ENCODE measurements around the gene ADAMTS7. TPM values are rescaled to one million over a fixed set of nuclear protein-coding genes. Genes with fewer than 3 reads are reported as not detected.
A peak's percentile ranks its signal among the peaks of the same experiment; 100 is the strongest.
"Not testable (repeated sequence)": the region's sequence is repeated elsewhere in the genome, so short reads cannot be mapped to it uniquely, and the experiment has no call there.

ADAMTS7 gene, protein sequence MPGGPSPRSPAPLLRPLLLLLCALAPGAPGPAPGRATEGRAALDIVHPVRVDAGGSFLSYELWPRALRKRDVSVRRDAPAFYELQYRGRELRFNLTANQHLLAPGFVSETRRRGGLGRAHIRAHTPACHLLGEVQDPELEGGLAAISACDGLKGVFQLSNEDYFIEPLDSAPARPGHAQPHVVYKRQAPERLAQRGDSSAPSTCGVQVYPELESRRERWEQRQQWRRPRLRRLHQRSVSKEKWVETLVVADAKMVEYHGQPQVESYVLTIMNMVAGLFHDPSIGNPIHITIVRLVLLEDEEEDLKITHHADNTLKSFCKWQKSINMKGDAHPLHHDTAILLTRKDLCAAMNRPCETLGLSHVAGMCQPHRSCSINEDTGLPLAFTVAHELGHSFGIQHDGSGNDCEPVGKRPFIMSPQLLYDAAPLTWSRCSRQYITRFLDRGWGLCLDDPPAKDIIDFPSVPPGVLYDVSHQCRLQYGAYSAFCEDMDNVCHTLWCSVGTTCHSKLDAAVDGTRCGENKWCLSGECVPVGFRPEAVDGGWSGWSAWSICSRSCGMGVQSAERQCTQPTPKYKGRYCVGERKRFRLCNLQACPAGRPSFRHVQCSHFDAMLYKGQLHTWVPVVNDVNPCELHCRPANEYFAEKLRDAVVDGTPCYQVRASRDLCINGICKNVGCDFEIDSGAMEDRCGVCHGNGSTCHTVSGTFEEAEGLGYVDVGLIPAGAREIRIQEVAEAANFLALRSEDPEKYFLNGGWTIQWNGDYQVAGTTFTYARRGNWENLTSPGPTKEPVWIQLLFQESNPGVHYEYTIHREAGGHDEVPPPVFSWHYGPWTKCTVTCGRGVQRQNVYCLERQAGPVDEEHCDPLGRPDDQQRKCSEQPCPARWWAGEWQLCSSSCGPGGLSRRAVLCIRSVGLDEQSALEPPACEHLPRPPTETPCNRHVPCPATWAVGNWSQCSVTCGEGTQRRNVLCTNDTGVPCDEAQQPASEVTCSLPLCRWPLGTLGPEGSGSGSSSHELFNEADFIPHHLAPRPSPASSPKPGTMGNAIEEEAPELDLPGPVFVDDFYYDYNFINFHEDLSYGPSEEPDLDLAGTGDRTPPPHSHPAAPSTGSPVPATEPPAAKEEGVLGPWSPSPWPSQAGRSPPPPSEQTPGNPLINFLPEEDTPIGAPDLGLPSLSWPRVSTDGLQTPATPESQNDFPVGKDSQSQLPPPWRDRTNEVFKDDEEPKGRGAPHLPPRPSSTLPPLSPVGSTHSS (N-terminal part only)
- total RNA-seq, result under 1 TPM; 0.19 to 0.20 TPM

DNA sequence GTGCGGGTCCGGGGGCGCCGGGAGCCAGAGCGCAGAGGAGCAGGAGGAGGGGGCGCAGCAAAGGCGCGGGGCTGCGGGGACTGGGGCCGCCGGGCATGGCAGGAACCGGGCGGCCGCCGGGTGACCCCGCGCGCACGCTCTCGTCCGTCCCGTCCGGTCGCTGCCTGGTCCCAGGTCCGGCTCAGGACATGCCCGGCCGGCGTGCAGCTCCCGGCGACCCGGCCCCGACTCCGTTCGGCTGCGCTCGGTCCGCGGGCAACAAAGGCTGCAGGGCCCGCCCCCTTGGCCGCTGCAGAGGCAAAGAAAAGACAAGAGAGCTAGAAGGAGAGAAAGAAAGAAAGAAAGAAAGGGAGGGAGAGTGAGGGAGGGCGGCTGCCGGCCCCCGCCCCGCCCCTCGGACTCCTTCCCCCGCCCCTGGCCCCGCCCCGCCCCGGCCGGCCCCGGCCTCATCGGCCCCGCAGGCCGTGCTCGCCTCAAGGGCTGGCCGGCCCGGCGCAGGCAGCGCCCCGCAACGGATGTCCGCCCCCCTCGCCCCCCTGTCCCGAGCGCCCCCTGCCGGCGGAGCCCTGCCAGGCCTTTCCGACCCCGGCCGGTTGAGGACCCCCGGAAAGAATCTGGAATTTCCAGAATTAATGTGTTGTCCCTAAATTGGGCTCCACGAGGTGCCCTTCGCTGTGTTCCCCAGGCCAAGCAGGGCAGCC is at the start of gene ADAMTS7:
ADAMTS7 (minus strand) TSS at position 341 of the 701 bp plus-strand sequence; CDS start at position 97, 244 bp downstream.
- H3K4me3 Mint-ChIP-seq, result peak within 1 kb of the TSS; percentile 80
- H3K27me3 Mint-ChIP-seq, result peaks cover 22 to 23% of the 10 kb centered on the region in 2 donors
- no peaks in the 10 kb centered on the region for H3K9me3 Mint-ChIP-seq
- DNase-seq (ENCODE audit: low spot score) (peak; percentile 80), ATAC-seq (peak; percentile 96 to 97)
- peaks cover 10 to 17% of the 10 kb centered on the region in 2 donors for H3K4me1 Mint-ChIP-seq (ENCODE audit: low read depth in 2 of 2)
- H3K27ac Mint-ChIP-seq, result peak within 1 kb of the TSS; percentile 34 to 44
- H3K36me3 Mint-ChIP-seq, result no peaks in the 10 kb centered on the region

DNA sequence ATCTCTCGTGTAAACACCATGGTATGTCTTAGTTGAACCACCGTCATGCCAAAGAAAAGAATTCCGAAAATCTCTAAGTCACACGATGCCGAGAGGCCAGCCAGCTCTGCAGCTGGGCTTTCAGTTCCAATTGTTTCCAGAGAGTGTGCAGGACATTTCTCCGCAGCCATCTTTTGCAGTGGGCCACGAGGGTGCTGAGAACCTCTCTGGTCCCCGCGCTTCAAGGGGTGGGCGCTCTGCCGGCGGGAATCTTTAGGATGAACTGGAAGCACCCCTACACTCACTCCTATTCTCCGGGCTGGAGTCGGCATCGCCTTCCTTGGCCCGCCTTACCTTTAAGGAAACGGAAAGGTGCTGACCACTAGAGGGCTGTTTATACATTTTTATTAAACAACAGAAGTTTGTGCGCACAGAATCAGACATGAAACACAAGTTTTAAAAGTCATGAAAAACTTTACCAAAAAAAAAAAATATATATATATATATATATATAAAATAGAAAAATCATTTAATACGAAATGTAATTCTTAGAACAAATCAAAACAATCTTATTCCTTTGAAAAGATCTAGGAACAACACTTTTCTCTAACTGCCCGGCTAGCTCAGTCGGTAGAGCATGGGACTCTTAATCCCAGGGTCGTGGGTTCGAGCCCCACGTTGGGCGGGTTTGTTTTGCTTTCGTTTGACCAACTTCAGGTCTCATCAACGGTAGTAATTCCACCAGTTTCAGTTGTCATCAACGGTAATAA is 48.9 kb upstream of the ADAMTS7 start:
- peak overlapping the region; percentile 62 to 88 for H3K27ac Mint-ChIP-seq
- no peaks in the 10 kb centered on the region for H3K9me3 Mint-ChIP-seq

DNA sequence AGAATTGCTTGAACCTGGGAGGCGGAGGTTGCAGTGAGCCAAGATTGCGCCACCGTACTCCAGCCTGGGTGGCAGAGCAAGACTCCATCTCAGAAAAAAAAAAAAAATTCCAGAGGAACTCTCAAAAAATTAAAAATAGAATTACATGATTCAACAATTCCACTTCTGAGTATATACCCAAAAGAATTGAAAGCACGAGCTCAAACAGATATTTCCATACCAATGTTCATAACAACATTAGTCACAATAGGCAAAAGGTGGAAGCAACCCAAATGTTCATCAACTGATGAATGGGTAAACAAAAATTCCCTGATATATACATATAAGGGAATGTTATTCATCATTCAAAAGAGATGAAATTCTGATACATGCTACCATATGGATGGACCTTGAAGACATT is 44.5 kb upstream of the ADAMTS7 start:
- H3K9me3 Mint-ChIP-seq, result no peaks in the 10 kb centered on the region
- no peak for DNase-seq (ENCODE audit: low spot score)
- H3K36me3 Mint-ChIP-seq, result no peaks in the 10 kb centered on the region
- peaks cover 0 to 3% of the 10 kb centered on the region in 2 donors for H3K4me1 Mint-ChIP-seq (ENCODE audit: low read depth in 2 of 2)
- H3K27ac Mint-ChIP-seq, result no peak overlapping the region
- peaks cover 0 to 3% of the 10 kb centered on the region in 2 donors for H3K27me3 Mint-ChIP-seq
- no peak overlapping the region for H3K4me3 Mint-ChIP-seq
- ATAC-seq, result no peak

More for the DNA sequence above, 48.9 kb upstream of the ADAMTS7 start:
- no peaks in the 10 kb centered on the region for H3K27me3 Mint-ChIP-seq
- H3K36me3 Mint-ChIP-seq, result no peaks in the 10 kb centered on the region
- DNase-seq (ENCODE audit: low spot score) (peak; percentile 74), ATAC-seq (peak; percentile 92 to 94)
- peaks cover 0 to 3% of the 10 kb centered on the region in 2 donors for H3K4me1 Mint-ChIP-seq (ENCODE audit: low read depth in 2 of 2)
- H3K4me3 Mint-ChIP-seq, result peak overlapping the region; percentile 87

DNA sequence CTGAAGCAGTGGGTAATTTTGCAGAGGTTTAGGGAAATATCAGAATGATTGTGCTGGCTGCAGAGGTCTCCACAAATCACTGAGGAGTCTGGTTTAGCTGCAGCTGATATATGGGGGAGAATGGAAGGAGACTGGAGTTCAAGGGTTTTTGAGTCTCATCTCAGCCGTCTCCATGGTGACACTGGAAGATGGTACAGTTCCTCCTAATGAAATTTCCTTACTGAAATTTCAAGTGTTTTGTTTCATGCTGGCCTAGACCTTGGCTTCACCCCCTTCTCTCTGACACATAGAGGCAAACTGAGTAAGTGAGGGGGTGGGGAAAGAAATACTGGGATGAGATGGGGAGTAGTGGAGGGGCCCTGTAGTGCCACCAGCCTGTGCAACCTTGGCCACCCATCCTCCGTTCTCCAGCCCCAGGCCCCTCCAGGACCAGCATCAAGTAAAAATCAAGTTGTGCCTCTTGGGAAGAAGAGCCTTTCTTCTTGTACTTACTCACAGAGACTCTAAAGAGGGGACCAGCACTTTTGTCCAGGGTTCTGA is 43.6 kb upstream of the ADAMTS7 start:
- H3K4me1 Mint-ChIP-seq (ENCODE audit: low read depth in 2 of 2), result peaks cover 0 to under 1% of the 10 kb centered on the region in 2 donors
- peaks cover 0 to 3% of the 10 kb centered on the region in 2 donors for H3K27me3 Mint-ChIP-seq
- ATAC-seq, result no peak
- no peak overlapping the region for H3K4me3 Mint-ChIP-seq
- no peak for DNase-seq (ENCODE audit: low spot score)
- H3K9me3 Mint-ChIP-seq, result no peaks in the 10 kb centered on the region
- H3K36me3 Mint-ChIP-seq, result no peaks in the 10 kb centered on the region
- no peak overlapping the region for H3K27ac Mint-ChIP-seq

DNA sequence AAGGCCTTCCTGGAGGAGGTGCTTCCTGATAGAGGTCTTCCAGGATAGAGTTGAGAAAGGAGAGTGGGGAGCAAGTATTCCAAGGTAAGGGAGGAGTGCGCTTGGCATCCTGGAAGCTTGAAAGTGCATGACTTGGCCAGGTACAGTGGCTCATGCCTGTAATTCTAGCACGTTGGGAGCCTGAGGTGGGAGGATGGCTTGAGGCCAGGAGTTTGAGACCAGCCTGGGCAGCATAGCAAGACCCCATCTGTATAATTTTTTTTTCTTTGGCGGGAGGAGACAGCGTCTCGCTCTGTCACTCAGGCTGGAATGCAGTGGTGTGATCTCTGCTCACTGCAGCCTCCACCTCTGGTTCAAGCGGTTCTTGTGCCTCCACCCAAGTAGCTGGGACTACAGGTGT is 42.2 kb upstream of the ADAMTS7 start:
- no peaks in the 10 kb centered on the region for H3K9me3 Mint-ChIP-seq
- H3K27me3 Mint-ChIP-seq, result peaks cover 0 to 3% of the 10 kb centered on the region in 2 donors
- no peak overlapping the region for H3K4me3 Mint-ChIP-seq
- DNase-seq (ENCODE audit: low spot score) (no peak), ATAC-seq (no peak)
- no peak overlapping the region for H3K27ac Mint-ChIP-seq
- no peaks in the 10 kb centered on the region for H3K36me3 Mint-ChIP-seq
- H3K4me1 Mint-ChIP-seq (ENCODE audit: low read depth in 2 of 2), result no peaks in the 10 kb centered on the region

DNA sequence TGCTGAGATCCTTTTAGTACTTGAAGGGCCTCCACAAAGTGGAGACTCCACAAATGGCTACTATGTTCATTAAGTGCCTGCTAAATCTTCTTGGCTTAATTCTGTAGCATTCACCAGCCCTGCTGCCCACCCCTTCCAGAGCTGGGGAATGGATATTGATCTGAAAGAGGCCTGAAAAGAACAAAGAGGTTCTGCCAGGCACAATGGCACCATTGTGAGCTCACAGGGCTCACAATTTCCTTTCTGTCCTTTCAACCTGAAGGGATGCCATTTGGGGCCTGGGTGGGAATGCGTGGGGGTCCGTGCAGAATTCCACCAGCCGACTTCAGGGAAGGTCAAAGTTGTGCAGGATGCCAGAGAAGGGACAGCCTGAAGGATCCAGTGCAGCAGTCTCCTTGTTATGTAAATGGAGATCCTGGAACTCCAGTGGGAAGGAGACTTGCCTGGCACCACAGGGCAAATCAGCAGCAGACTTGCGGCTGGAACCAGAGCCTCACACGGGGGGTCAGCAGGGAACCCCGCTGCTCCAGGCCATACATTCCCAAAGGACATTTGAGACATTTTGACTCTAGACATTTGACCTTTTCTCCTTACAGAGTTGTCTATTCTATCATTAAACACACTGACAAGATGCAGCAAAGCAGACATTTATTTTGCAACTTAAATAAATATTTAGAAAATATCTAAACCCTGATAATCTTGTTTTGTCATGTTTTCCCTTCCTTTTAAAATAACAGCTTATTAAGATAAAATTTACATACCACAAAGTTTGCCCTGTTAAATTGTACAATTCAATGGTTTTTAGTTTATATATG is 39.9 kb upstream of the ADAMTS7 start:
- no peak overlapping the region for H3K4me3 Mint-ChIP-seq
- peaks cover 0 to 3% of the 10 kb centered on the region in 2 donors for H3K27me3 Mint-ChIP-seq
- DNase-seq (ENCODE audit: low spot score) (no peak), ATAC-seq (no peak)
- H3K4me1 Mint-ChIP-seq (ENCODE audit: low read depth in 2 of 2), result no peaks in the 10 kb centered on the region
- H3K9me3 Mint-ChIP-seq, result no peaks in the 10 kb centered on the region
- no peak overlapping the region for H3K27ac Mint-ChIP-seq
- H3K36me3 Mint-ChIP-seq, result no peaks in the 10 kb centered on the region

DNA sequence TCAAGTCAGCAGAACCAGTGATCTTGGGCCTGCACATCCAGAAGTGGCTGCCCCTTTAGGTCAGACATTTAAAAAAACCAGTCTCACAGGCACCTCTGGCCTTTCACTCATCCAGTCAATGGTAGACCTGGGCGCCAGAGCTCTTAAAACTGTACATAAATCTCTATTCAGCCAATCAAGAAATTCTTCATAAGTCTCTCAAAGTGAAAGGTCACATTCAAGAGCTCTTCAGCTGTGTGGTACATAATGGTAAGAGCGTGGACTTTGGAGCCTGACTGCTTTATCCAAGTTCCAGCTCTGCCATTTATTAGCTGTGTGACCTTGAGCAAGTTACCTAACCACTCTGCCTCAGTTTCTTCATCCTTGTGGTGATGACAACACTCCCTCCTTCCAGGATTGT is 39.1 kb upstream of the ADAMTS7 start:
- peaks cover 0 to 3% of the 10 kb centered on the region in 2 donors for H3K27me3 Mint-ChIP-seq
- H3K9me3 Mint-ChIP-seq, result no peaks in the 10 kb centered on the region
- no peaks in the 10 kb centered on the region for H3K4me1 Mint-ChIP-seq (ENCODE audit: low read depth in 2 of 2)
- ATAC-seq (no peak), DNase-seq (ENCODE audit: low spot score) (no peak)
- no peaks in the 10 kb centered on the region for H3K36me3 Mint-ChIP-seq
- no peak overlapping the region for H3K27ac Mint-ChIP-seq
- H3K4me3 Mint-ChIP-seq, result no peak overlapping the region

DNA sequence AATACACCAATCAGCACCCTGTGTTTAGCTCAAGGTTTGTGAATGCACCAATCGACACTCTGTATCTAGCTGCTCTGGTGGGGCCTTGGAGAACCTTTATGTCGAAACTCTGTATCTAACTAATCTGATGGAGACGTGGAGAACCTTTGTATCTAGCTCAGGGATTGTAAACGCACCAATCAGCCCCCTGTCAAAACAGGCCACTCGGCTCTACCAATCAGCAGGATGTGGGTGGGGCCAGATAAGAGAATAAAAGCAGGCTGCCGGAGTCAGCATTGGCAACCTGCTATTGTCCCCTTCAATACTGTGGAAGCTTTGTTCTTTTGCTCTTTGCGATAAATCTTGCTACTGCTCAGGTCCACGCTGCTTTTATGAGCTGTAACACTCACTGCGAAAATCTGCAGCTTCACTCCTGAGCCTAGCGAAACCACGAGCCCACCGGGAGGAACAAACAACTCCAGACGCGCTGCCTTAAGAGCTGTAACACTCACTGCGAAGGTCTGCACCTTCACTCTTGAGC is 36.2 kb upstream of the ADAMTS7 start:
- not testable (repeated sequence) for ATAC-seq; H3K27ac Mint-ChIP-seq; H3K4me3 Mint-ChIP-seq; H3K36me3 Mint-ChIP-seq; H3K27me3 Mint-ChIP-seq; DNase-seq (ENCODE audit: low spot score); H3K4me1 Mint-ChIP-seq (ENCODE audit: low read depth in 2 of 2); H3K9me3 Mint-ChIP-seq

DNA sequence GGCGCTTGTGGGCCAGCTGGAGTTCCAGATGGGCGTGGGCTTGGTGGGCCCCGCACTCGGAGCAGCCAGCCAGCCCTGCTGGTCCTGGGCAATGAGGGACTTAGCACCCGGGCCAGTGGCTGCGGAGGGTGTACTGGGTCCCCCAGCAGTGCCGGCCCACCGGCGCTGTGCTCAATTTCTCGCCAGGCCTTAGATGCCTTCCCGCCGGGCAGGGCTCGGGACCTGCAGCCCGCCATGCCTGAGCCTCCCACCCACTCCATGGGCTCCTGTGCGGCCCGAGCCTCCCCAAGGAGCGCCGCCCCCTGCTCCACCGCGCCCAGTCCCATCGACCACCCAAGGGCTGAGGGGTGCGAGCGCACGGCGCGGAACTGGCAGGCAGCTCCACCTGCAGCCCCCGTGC is 35.6 kb upstream of the ADAMTS7 start:
- ATAC-seq; H3K4me3 Mint-ChIP-seq; DNase-seq (ENCODE audit: low spot score); H3K27me3 Mint-ChIP-seq; H3K9me3 Mint-ChIP-seq; H3K4me1 Mint-ChIP-seq (ENCODE audit: low read depth in 2 of 2); H3K27ac Mint-ChIP-seq; H3K36me3 Mint-ChIP-seq: not testable (repeated sequence)

DNA sequence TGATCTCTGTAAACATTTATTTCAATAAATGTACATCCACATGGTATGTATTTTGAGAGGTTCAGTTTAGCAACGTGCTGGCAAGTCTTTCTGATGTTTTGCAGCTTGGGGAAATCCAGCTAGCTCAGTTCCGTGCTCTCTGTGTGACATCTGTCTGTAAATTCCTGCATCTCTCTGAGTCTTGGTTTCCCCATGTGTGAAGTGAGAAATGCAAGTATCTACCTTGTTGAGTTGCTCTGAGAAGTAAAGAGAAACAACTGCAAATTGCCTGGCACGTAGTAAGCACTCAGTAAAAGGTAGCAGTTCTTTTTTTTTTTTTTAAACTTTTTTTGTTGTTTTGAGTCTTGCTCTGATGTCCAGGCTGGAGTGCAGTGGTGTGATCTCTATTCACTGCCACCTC is 31.3 kb upstream of the ADAMTS7 start:
- Mint-ChIP-seq H3K27ac (no peak overlapping the region), H3K9me3 (no peaks in the 10 kb centered on the region), H3K27me3 (peaks cover 6 to 7% of the 10 kb centered on the region in 2 donors), H3K4me1 (ENCODE audit: low read depth in 2 of 2) (no peaks in the 10 kb centered on the region), H3K36me3 (no peaks in the 10 kb centered on the region), H3K4me3 (no peak overlapping the region)
- ATAC-seq, result no peak
- DNase-seq (ENCODE audit: low spot score), result no peak

DNA sequence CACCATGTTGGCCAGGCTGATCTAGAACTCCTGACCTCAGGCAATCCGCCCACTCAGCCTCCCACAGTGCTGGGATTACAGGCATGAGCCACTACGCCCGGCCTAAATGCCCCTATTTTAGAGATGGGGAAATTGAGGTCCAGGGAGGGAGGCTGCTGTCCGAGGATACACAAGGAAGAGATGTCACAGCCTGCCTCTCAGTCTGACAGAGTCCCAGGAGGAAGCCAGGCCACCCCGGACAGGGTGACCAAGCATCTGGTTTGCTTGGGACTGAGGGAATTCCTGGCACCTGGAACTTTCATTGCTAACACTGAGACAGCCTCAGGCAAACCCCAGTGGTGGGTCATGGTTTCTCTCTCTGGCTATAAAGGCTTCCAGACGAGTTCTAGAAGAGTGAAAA is 30.6 kb upstream of the ADAMTS7 start:
- Mint-ChIP-seq H3K4me3 (no peak overlapping the region), H3K9me3 (no peaks in the 10 kb centered on the region), H3K4me1 (ENCODE audit: low read depth in 2 of 2) (no peaks in the 10 kb centered on the region), H3K27ac (no peak overlapping the region), H3K27me3 (peaks cover 6 to 7% of the 10 kb centered on the region in 2 donors), H3K36me3 (no peaks in the 10 kb centered on the region)
- DNase-seq (ENCODE audit: low spot score), result no peak
- no peak for ATAC-seq

DNA sequence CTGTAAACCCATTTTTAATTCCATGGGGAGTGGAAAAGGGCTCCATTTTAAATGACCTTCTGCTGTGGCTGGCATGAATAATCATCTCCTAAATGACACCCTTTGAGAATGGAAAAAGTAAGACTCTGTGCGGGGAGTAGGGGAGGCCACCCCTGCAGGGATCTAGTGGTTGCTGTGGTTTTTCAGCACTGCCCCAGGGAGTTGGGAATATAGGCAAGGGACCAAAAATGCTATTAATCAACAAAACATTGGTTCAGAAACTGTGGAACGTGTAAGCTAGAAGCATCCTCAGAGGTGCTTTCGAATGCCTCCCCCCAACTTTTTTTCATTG is 30.1 kb upstream of the ADAMTS7 start:
- DNase-seq (ENCODE audit: low spot score) (no peak), ATAC-seq (no peak)
- H3K36me3 Mint-ChIP-seq, result no peaks in the 10 kb centered on the region
- no peak overlapping the region for H3K27ac Mint-ChIP-seq
- no peak overlapping the region for H3K4me3 Mint-ChIP-seq
- no peaks in the 10 kb centered on the region for H3K9me3 Mint-ChIP-seq
- H3K27me3 Mint-ChIP-seq, result peaks cover 6 to 7% of the 10 kb centered on the region in 2 donors
- H3K4me1 Mint-ChIP-seq (ENCODE audit: low read depth in 2 of 2), result no peaks in the 10 kb centered on the region

Data from natural killer cell treated with Interleukin-12 subunit alpha and Interleukin-12 subunit beta and Interleukin-15 and Interleukin-18, amount 100 ng/mL, for 72 hours (primary cell).